Gastroesophageal sphincter (tissue), 3 donors: Measurements from ENCODE around the gene VWCE.

ENCODE experiments used
- CTCF ChIP-seq, 4 experiments: fragments of 200-600 bp in 2 of 4; fragments of 450-650 bp in 2 of 4; sonication (generic) in 1 of 4; IDR thresholded peaks; one replicate each; pipeline ENCODE4 v1.5.1; 2017 to 2019; ENCODE audit warnings: antibody characterized with exemption in 4 of 4, mild to moderate bottlenecking in 2 of 4, moderate library complexity in 2 of 4
- EP300 ChIP-seq: sonication (generic); formaldehyde crosslinking; IDR thresholded peaks from one replicate; pipeline ENCODE4 v1.6.1; 2017; ENCODE audit warnings: antibody characterized with exemption, mild to moderate bottlenecking
- POLR2AphosphoS5 ChIP-seq: sonication (generic); formaldehyde crosslinking; IDR thresholded peaks from one replicate; pipeline ENCODE4 v1.6.1; 2017; ENCODE audit warnings: antibody characterized with exemption

- TF ChIP-seq CTCF (IDR thresholded peaks at IDR 0.05), result no peak
- TF ChIP-seq POLR2AphosphoS5, result no peak
- no peak for TF ChIP-seq EP300
Observed at GRCh38 chr11:61268588-61269250, 26.4 kb downstream of the VWCE start.
